GM19025 (cell line): ENCODE data around the gene DGAT2L6.

Source experiments
- ATAC-seq: cut with Tn5 transposase; IDR thresholded peaks from one replicate; pipeline ENCODE4 v1.9.1; 2021; ENCODE audit warnings: mild to moderate bottlenecking, low read depth, moderate library complexity; ENCODE audit not compliant: unreplicated experiment

DGAT2L6 gene

GRCh38 chrX:70176938-70177533 is at the start of gene DGAT2L6:
Gene DGAT2L6, plus strand, starts transcription at chrX:70177483. Its CDS starts 100 bp downstream, at chrX:70177583.
- ATAC-seq: no peak

- no peak for ATAC-seq
Measured at GRCh38 chrX:70128071-70128470, 49.2 kb upstream of the DGAT2L6 start.

GRCh38 chrX:70129816-70130215 is 47.5 kb upstream of the DGAT2L6 start:
- no peak for ATAC-seq

- no peak for ATAC-seq
Measured at GRCh38 chrX:70132224-70132623, 45.1 kb upstream of the DGAT2L6 start.

- peak; percentile 0 for ATAC-seq
Measured at GRCh38 chrX:70132877-70133302, 44.4 kb upstream of the DGAT2L6 start.

- peak; percentile 92 for ATAC-seq
Measured at GRCh38 chrX:70133303-70134115, 43.8 kb upstream of the DGAT2L6 start, which contains the start of gene IGBP1. Gene IGBP1, plus strand, starts transcription at chrX:70133447. Its CDS starts 501 bp downstream, at chrX:70133948.

- peak; percentile 17 for ATAC-seq
Measured at GRCh38 chrX:70134116-70134477, 43.2 kb upstream of the DGAT2L6 start.

GRCh38 chrX:70138622-70139021 is 38.7 kb upstream of the DGAT2L6 start:
- ATAC-seq: no peak

GRCh38 chrX:70139736-70140135 is 37.5 kb upstream of the DGAT2L6 start:
- ATAC-seq: no peak

- ATAC-seq: no peak
Measured at GRCh38 chrX:70141373-70141772, 35.9 kb upstream of the DGAT2L6 start.

- ATAC-seq: no peak
Measured at GRCh38 chrX:70166601-70167590, 10.4 kb upstream of the DGAT2L6 start.

- no peak for ATAC-seq
Measured at GRCh38 chrX:70168238-70169188, 8.8 kb upstream of the DGAT2L6 start.

- no peak for ATAC-seq
Measured at GRCh38 chrX:70169281-70169680, 8.0 kb upstream of the DGAT2L6 start.

GRCh38 chrX:70171624-70172023 is 5.7 kb upstream of the DGAT2L6 start:
- no peak for ATAC-seq

- ATAC-seq: no peak
Measured at GRCh38 chrX:70172221-70172620, 5.1 kb upstream of the DGAT2L6 start.

GRCh38 chrX:70172964-70173363 is 4.3 kb upstream of the DGAT2L6 start:
- ATAC-seq: no peak

- no peak for ATAC-seq
Measured at GRCh38 chrX:70174754-70175153, 2.5 kb upstream of the DGAT2L6 start.

- no peak for ATAC-seq
Measured at GRCh38 chrX:70175338-70175737, 1.9 kb upstream of the DGAT2L6 start.

GRCh38 chrX:70183091-70183490 is 5.8 kb downstream of the DGAT2L6 start:
- no peak for ATAC-seq

- ATAC-seq: no peak
Measured at GRCh38 chrX:70190225-70190624, 12.9 kb downstream of the DGAT2L6 start.
